T-helper 2 cell (primary cell): ENCODE data around the gene UBA3.

ENCODE experiments used
- DNase-seq, 5 experiments: peaks; one replicate each; pipeline versions ENCODE4 v3.0.0 to v3.0.0-alpha.2; 2012 to 2022
- total RNA-seq, 2 donors: gene quantifications; one replicate each; lab custom pipeline; 2026; lab: John Stamatoyannopoulos, UW

Gene UBA3
- 44.9 to 80.7 reads per million in 2 donors for total RNA-seq

GRCh38 chr3:69080233-69080920, at the start of gene UBA3:
Gene UBA3 (minus strand): TSS chr3:69080365. CDS start chr3:69080353, 12 bp downstream.
- peak; percentile 79 to 95 (median 89) for DNase-seq

DNA sequence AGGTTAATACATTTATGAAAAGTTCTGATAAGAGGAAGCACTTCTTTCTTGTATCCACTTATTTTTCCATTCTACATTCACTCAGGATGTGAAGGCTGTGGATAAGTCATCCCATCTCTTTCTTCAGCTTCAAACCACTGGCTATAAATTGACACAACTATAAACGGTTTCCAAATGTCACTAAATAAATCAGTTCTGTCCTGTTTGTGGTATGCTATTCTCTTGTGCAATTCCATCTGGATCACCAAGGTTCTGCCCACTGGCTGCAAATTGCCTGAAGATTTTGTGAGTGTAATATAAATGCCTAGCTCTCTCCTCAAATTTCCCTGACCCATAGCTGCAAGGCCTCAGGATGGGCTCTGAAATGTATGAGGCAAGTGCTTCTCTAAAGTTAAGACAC, 49.4 kb upstream of the UBA3 start:
- no peak for DNase-seq

GRCh38 chr3:69128509-69128908, 48.3 kb upstream of the UBA3 start:
- no peak for DNase-seq

GRCh38 chr3:69126999-69127398, 46.8 kb upstream of the UBA3 start:
- no peak for DNase-seq

DNA sequence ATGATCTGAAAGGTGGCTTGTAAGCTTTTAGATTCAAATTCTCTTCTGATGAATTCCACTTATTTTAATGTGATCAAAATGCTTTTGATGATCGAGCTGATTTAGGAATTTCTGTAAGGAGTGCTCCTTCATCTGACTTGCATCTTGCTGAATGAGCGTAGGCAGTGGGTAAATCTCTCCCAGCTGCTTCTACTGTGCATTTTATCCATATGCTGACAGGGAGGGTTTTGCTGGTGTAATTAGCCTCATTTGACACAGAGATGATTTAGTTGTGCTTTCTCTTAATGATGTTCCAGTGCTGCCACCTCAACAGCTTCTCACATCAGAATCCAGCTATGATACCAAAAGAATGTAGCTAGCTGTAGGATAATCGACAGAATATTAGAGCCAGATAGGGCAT, 46.1 kb upstream of the UBA3 start:
- DNase-seq = no peak

DNA sequence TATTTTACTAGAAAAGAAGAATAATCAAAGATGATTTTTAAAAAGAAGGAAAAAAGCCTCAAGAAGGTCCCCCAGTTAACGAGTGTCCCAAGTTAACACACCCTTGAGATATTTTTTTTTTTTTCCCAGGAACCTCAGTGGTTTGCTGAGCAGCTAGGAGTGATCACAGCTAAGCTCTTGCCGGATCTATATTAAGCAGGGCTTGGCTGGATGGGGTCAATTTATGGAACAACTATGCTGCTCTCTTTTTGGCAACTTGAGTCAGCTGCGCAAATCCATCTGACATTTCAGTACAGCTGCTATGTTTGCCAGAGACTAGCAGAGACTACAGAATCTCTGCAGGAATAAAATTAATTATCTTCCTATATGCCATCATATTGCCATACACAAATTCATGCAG, 42.2 kb upstream of the UBA3 start, which contains the start of gene LMOD3:
LMOD3 (minus strand) TSS at position 193 of the 400 bp plus-strand sequence. CDS start 209 bp downstream, outside the sequence.
- no peak for DNase-seq

DNA sequence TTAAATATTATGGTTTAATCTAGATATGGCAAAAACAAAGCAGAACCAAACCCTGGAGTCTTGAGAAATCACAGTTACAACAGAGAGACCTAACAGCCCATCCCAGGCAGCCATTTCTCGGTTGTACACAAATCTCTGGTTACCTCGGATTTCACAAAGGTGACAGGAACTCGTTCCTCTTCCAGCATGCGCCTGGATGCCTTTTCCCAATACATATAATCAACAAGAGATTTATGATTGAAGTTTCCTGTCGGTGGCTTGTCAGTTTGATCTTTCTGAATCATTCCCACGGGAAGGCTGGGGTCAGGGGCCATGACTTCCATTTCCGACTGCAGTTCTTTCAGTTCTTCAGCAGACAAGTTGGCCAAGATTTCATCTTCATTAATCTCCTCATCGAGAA, 41.8 kb upstream of the UBA3 start:
- no peak for DNase-seq

DNA sequence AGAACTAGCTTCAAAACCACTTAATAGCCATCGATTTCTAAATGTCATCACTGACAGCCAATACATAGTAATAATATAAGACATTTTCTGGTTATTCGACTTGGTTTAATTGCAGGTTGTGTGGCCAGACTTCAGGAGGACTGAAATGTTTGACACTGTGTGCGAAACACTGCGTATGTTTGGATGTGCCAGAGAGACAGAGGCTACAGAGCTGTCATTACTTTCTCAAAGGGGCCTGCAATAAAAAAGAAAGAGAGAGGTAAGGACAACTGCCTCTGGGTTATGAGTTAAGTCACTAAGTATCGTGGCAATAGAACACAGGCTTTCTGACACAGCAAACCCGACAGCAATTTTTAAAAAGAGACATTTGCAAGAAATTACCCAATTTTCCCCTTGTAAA, 41.3 kb upstream of the UBA3 start:
- DNase-seq = no peak

DNA sequence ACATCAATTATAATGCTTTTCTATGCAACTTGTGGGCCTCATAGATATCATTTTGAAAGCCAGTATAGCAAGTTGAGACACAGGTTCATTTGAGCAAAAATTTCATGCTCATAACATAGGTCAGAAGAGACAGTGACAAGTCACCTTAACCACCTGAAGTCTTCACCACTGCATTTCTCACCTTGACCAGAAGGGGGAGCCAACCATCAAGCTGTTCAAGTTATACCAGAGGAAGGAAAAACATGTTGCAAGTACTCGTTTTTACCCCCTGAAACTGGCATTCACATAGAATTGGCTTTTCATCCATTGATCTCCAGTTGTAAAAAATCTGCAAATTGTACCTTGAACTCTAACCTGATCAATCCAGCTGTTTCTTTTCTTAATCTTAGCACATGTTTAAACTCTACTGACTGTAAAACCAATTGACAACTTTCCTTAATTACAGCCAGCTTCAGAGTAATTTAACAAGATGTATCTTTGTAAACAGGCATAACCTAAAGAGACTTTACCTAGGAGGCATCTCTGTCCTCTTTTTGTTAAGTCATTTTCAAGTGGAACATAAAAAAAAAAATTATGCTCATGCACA, 40.8 kb upstream of the UBA3 start:
- peak; percentile 20 to 83 (median 60) for DNase-seq

DNA sequence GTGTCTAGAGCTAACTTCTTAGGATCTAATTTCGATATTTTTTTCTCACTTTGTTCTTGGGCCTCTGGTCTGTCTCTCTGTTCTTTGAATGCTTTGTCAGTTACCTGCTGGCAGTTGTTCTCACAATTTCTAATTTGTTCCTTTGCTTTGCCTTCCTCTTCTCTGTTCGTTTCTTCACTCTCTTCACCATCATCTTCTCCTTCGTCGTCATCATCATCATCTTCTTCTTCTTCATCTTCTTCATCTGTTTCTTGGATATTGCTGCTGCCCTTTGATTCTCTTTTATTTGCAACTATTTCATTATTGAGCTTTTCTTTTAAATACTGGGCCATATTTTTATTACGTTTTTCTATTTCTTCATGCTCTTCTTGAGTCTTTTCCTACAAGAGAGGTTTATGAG, 39.5 kb upstream of the UBA3 start:
- DNase-seq = no peak

- DNase-seq = no peak
These were observed 39.0 kb upstream of the UBA3 start for GRCh38 chr3:69119138-69119537.

DNA sequence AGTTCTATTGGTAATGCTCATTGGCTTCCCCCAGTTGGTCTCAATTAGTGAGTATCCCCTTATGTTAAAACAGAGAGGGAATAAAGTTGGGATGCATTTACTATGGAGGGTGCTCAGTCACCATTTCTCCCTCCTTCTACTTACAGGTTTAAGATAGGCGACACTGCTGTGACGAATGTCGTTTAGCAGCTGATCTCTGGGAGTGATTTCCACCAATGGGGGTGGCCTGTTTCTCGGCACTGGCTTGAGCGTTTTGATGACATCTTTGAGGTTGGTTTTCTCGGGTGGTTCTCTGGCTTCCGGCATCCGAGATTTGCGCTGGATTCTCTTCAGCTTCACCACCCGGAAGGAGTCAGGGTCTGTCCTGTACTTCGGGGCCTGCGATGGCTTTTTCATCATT, 38.4 kb upstream of the UBA3 start:
- DNase-seq = no peak

DNA sequence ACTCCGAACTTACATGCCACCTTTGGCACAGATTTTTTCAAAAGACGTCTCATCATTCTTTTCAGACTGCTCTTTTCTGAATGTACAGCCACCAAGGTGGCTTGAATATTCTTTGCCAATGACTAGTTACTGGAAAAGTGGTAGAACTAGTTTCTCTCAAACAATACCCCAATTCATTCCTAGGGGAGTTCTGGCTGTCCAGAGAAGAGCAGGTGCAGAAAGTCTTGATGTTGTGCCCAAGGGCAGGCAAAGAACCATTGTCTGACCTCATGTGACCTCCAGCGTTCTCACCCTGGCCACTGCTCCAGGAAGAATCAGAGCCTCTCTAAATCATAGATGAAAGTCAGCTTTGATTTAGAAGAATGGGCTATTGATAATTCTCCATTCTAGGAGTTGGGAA, 36.7 kb upstream of the UBA3 start:
- no peak for DNase-seq

GRCh38 chr3:69116162-69116561, 36.0 kb upstream of the UBA3 start:
- DNase-seq = no peak

GRCh38 chr3:69115731-69116130, 35.6 kb upstream of the UBA3 start:
- no peak for DNase-seq

DNA sequence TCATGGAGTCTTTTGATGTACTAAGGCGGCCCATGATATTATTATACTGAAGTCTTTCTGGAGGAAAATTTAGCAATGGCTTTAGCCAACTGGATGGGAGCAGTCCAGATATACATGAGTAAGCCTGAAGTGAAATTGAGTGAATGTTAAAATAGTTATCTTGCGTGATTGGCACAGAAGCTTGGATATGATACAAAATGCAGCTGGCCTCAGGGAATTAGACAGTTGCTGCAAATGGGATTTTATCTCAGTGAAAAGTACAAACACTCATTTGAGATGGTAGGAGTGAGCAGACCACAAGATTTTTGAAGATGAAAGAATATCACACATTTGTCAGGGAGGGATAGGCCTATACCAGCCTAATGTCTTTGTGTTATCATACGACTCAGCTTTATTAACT, 33.4 kb upstream of the UBA3 start:
- DNase-seq = no peak

GRCh38 chr3:69110941-69111546, 30.9 kb upstream of the UBA3 start:
- no peak for DNase-seq

GRCh38 chr3:69108811-69109210, 28.6 kb upstream of the UBA3 start:
- DNase-seq = no peak

DNA sequence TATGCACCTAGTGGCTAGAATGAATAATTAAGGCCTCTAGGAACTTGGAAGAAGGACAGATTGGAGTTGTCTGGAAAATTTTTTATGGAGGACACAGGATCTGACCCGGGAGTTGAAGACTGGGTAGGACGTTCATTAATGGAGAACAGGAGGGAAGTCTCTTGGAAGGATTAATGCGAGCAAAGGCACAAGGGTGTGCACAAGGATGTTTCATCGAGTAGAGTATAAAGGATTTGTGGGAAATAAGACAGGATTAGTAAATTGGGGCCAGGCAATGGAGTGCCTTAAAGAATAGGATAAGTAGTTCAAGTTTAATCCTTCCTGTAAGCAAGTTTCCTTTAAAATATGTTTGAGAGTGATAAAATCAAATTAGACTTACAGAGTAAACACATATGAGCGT, 27.7 kb upstream of the UBA3 start:
- no peak for DNase-seq

DNA sequence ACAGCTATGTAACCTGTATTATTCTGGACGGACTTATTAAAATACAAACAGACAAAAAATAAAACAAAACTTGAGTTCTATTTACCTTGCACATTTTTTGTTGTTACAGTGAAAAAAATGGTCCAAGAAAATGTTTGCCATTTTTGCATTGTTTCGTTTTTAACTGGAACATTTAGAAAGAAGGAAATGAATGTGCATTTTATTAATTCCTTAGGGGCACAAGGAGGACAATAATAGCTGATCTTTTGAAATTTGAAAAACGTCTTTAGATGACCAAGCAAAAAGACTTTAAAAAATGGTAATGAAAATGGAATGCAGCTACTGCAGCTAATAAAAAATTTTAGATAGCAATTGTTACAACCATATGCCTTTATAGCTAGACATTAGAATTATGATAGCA, 25.2 kb upstream of the UBA3 start:
- no peak for DNase-seq

DNA sequence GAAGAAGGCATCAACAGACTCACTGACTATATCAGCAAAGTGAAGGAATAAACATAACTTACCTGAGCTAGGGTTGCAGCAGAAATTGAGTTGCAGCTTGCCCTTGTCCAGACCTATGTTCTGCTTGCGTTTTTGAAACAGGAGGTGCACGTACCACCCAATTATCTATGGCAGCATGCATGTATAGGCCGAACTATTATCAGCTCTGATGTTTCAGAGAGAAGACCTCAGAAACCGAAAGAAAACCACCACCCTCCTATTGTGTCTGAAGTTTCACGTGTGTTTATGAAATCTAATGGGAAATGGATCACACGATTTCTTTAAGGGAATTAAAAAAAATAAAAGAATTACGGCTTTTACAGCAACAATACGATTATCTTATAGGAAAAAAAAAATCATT, 24.4 kb upstream of the UBA3 start:
- DNase-seq = no peak

GRCh38 chr3:69103123-69103522, 23.0 kb upstream of the UBA3 start:
- no peak for DNase-seq

- DNase-seq = no peak
These were observed 22.2 kb upstream of the UBA3 start for GRCh38 chr3:69102384-69102783.

- no peak for DNase-seq
These were observed 19.4 kb upstream of the UBA3 start for GRCh38 chr3:69099576-69099975.
